HCEC 1CT (cell line): ENCODE results near the gene CPO.
A peak's percentile ranks its signal among the peaks of the same experiment; 100 is the strongest.

Experiments used
- DNase-seq: peaks from one replicate; pipeline ENCODE4 v3.0.0-alpha.2; 2017

The CPO gene

DNA sequence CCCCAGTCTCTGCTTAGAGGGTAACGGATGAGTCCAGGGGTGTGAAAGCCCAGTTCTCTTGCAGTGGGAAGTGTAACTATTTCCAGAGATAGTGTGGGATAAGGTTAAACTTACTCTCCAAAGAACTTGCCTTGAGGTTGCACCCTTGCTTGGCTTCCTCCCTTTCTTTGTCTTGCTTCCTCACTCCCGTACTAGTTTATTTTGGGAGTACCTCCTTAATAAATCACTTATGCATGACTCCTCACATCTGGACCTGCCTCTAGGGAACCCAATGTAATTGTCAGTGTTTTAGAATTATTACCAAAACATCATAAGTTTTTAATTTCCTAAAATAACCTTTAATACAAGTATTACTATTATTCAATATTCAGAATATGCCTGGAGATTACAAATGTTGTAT lies 35.2 kb downstream of the CPO start:
- DNase-seq = no peak

DNA sequence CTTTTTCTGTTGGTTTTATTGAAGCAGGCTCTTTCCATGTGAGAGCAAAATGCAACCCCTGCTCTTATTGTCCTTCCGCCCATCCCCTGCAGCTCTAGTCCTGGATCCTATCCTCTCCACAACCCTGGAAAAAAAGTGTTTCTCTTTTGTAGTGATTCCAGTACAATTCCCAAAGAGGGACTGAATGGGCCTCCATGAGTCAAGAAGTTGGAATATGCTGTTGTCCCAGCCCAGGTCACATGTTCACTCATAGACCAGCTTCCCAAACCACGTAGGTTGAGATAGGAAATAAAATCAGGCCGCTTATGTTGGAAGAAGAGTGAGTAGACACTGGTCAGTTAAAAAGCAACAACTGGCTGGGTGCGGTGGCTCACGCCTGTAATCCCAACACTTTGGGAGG lies 39.4 kb downstream of the CPO start:
- DNase-seq = no peak

GRCh38 chr2:206979365-206979764 lies 40.0 kb downstream of the CPO start:
- no peak for DNase-seq

DNA sequence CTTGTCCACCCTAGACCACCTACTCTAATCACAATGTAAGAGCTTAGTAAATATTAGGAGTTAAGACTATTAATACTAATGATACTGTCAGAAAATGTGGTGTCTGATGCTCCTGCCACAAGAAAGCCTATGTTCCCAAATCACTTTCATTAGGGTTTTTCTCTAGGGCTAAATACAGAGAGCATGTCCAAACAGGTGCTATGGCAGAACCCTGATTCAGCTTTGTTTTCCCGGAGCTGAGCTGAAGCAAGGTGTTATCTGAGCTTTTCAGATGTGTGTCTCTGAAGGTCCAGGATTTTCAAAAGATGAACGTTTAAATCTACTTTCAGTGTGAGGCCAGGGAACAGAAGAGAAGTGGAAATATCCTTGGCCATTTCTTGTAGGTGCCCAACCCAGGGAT lies 40.6 kb downstream of the CPO start:
- no peak for DNase-seq

DNA sequence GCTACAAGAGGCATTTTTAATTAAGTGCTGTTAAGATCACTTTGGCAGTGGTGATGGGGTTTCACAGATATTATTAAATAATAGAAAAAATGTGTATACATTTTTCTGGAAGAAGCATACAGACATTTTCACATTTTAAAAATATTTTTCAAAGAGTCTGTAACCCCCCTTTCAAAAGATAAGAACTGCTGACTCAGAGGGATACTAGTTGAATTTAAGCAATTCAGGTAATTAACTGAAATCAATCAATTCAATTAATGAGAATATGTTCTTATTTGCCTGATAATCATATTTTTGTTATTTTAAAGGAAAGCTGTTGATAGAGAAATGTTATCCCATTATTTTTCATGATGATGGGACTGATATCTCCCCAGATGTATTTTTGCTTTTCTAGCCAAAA lies 41.1 kb downstream of the CPO start:
- DNase-seq = no peak

DNA sequence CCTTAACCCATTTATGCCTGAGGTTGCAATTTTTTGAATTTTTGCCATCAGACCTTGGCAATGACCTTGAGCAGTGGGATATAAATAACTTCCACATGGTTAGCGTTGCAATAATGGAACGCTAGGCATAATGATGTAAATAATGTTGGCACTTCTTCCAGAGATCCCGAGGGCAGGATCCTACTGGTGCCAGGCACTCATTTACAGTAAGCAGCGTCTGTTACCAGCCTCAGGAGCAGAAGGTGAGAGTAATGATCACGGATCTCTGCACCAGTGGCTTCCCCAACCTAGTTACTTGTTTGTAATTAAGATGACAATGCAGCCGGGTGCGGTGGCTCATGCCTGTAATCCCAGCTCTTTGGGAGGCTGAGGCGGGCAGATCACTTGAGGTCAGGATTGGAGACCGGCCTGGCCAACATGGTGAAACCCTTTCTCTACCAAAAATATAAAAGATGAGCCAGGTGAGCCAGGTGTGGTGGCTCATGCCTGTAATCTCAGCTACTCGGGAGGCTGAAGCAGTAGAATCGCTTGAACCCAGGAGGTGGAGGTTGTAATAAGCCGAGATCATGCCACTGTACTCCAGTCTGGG lies 41.9 kb downstream of the CPO start:
- no peak for DNase-seq

GRCh38 chr2:206981739-206982340 lies 42.5 kb downstream of the CPO start:
- peak; percentile 79 for DNase-seq

- DNase-seq = no peak
Measured at GRCh38 chr2:206982360-206982955, 43.1 kb downstream of the CPO start.

DNA sequence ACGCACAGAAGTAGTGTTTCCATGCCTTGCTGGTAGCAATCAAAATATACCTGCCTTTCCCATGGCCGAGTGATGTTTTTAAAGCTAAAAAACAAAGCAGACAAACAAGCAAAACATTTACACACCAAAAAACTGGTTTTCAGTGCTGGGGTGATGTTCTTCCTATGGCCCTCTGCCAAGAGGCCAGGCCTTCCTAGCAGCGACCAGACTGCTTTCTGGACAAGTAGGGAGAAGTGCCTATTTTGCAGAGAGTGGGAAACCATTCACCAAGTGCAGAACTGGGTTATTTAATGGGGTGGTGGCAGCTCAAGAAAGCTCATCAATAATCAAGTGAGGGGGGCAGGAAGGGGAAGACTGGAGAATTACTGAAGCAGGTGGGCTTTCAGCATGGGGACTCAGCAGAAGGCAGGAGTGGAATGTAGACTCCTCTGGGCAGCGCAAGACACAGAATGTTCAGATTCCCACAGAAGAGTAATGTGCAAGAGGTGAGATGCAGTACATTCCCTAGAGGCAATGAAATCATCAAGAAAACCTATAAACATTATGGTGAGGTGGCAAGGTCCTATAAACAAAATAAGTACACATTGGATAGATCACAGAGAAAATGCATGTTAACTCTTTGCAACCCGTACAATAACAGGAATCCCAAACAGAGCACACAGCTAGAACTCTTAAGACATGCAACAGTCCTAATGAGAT lies 44.0 kb downstream of the CPO start:
- DNase-seq = peak; percentile 74

- peak; percentile 81 for DNase-seq
Measured at GRCh38 chr2:206984206-206984605, 44.9 kb downstream of the CPO start.

GRCh38 chr2:206986943-206987342 lies 47.6 kb downstream of the CPO start:
- no peak for DNase-seq

DNA sequence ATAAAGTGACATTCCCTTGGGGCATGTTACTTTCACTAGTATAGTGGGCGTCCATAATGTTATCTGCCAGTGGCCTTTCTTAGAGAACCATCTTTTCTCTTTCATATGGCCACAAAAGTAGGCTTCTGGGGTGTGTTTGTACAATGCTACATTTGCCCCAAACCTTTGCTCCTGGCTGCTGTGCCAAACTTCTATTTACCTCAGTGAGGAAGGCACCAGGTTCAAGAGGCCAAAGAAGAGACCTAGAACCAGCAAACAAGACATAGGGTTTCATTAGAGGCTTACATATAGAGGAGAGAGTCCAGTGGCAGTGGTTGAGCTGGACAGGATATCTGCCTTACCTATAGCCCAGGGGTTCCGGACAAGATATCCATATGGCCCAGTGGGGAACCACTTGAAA lies 48.5 kb downstream of the CPO start:
- no peak for DNase-seq

GRCh38 chr2:206988884-206989283 lies 49.6 kb downstream of the CPO start:
- DNase-seq = no peak

GRCh38 chr2:206989311-206989710 lies 50.0 kb downstream of the CPO start:
- no peak for DNase-seq

GRCh38 chr2:206990360-206990759 lies 51.0 kb downstream of the CPO start:
- no peak for DNase-seq

DNA sequence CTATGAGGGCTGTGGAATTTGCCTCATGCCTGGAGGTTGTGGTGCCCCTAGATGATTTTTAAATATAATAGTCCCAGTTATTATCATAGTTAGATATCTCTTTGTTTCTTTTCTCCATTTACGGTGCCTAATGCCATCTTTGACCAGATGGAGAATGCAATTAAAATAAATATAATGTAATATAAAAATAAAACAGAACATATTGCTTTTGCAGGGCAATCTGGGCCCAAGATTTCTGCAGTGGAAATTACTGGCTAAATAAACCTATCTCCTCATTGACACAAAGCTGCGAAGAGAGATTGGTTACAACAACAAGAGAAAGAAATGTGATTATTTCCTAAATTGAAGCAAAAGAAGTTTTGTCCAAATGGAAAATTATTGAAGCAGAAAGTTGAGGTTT lies 51.8 kb downstream of the CPO start:
- no peak for DNase-seq

DNA sequence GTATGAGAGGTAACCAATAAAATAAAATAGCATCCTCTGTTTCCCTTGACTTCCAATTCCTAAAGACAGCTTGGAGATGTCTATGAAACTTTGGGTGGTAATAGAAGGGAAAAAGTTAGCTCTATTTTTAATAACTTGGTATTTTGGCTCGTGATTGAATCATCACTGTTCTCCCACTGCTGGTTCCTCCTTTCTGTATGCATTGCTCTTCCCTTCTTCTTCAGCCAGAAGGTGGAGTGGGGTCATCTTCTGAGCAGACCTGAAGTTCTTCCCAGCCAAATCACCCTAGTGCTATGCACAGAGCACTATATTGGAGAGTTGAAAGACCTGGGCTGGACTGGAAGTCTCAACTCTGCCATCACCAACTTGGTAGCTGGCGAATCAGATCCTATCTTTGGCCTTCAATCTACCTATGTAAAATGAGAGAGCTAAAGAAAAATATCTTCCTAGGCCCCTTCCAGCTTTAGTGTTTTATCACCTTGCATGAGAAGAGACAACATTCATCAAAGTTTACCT lies 54.1 kb downstream of the CPO start:
- no peak for DNase-seq

GRCh38 chr2:206993964-206994363 lies 54.6 kb downstream of the CPO start:
- no peak for DNase-seq

- DNase-seq = no peak
Measured at GRCh38 chr2:206996556-206997065, 57.3 kb downstream of the CPO start.

- peak; percentile 35 for DNase-seq
Measured at GRCh38 chr2:207008105-207008990, 69.0 kb downstream of the CPO start.

DNA sequence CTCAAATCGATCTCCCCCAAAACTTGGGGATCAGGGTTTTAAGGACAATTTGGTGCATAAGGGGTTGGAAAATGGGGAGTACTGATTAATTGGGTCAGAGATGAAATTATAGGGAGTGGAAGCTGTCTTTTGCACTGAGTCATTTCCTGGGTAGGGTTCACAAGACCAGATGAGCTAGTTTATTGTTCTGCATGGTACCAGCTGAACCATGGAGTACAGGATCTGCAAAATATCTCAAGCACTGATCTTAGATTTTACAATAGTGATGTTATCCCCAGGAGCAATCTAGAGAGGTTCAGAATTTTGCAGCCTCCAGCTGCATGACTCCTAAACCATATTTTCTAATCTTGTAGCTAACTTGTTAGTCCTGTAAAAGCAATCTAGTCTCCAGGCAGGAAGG lies 73.1 kb downstream of the CPO start:
- peak; percentile 68 for DNase-seq

DNA sequence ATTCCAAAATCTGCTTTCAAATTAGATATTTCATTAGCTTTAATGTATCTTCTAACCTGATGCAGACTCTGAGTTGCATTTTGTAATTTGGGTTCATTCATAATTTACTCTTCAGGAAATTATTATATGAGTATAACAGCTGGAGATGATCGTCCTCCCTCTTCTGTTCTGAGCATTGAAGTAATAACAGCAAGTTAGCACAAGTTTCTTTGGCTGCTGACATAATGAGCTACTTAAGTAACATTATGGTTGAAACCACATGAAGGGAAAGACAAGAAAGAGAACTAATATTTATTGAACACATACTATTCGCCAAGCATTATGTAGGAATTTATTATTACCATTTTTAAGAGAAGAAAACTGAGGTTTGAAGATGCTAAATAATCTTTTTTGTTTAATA lies 75.1 kb downstream of the CPO start:
- no peak for DNase-seq

DNA sequence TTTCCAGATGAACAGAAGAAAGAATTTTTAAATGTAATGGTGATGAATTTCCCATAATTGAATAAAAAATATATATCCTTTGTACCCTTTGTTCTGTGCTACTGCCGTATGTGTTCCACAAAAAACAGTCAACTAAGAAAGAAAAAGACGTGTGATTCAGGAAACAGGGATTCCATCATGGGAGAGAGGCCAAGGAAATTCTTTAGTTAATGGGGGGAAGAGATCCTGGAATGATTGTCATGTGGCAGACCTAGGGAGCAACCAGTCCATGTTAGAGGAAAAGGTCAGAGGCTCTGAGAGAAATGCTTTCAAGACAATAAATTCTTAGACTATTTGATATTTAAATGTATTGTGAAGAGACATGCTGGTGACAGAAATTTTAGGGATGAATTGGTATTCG lies 76.6 kb downstream of the CPO start:
- peak; percentile 13 for DNase-seq
